OCI-LY7 (cell line): ENCODE measurements around the gene GBE1. TPM values are rescaled to one million over a fixed set of nuclear protein-coding genes. Genes with fewer than 3 reads are reported as not detected.

ENCODE experiments used
- BruUV-seq: library from RNA; stranded (reverse); fragments of 400-500 nt; replicated peaks from 2 replicates; lab custom pipeline; 2021; lab: Mats Ljungman, UMichigan
- CTCF ChIA-PET: fragments of 300-600 bp; sonication (Branson Sonifier 250); formaldehyde crosslinking; loops from one replicate; lab custom pipeline; 2022; ENCODE audit warnings: antibody characterized with exemption; ENCODE audit not compliant: unreplicated experiment; lab: Charles Lee
- POLR2A ChIA-PET: fragments of 300-600 bp; sonication (Branson Sonifier 250); formaldehyde crosslinking; loops from one replicate; lab custom pipeline; 2022; ENCODE audit warnings: antibody characterized with exemption; lab: Charles Lee
- DNase-seq: peaks from one replicate; pipeline ENCODE4 v3.0.0-alpha.2; 2015; ENCODE audit warnings: low spot score
- H2AFZ ChIP-seq: fragments of 200-600 bp; sonication (generic), shearing (Covaris generic); 2 replicates; pipeline ENCODE4 v1.6.1; 2014; ENCODE audit warnings: mild to moderate bottlenecking, antibody characterized with exemption, low read length, moderate library complexity
- H3K27ac ChIP-seq: fragments of 200-600 bp; sonication (generic); 2 replicates; pipeline ENCODE4 v1.5.1; 2014; ENCODE audit warnings: mixed run types, low read depth, mild to moderate bottlenecking, moderate library complexity, low read length, inconsistent platforms; ENCODE audit not compliant: poor library complexity, severe bottlenecking
- H3K36me3 ChIP-seq: fragments of 200-600 bp; sonication (generic); 2 replicates; pipeline ENCODE4 v1.6.1; 2014; ENCODE audit warnings: mild to moderate bottlenecking, antibody characterized with exemption, low read length, moderate library complexity, mixed read lengths; ENCODE audit not compliant: insufficient read depth
- H3K4me1 ChIP-seq: fragments of 200-600 bp; sonication (generic); 2 replicates; pipeline ENCODE4 v1.5.1; 2014; ENCODE audit warnings: mild to moderate bottlenecking, low read length; ENCODE audit not compliant: insufficient read depth, poor library complexity, severe bottlenecking
- H3K4me2 ChIP-seq: fragments of 200-600 bp; sonication (generic); 2 replicates; pipeline ENCODE4 v1.6.1; 2014; ENCODE audit warnings: mild to moderate bottlenecking, low read length
- H3K4me3 ChIP-seq: fragments of 200-600 bp; sonication (generic); 2 replicates; pipeline ENCODE4 v1.5.1; 2014; ENCODE audit warnings: mild to moderate bottlenecking, low read depth, low read length; ENCODE audit not compliant: poor library complexity, severe bottlenecking
- H3K79me2 ChIP-seq: fragments of 200-600 bp; sonication (generic); 2 replicates; pipeline ENCODE4 v1.6.1; 2016; ENCODE audit warnings: low read depth, mild to moderate bottlenecking, low read length, moderate library complexity, mixed read lengths; ENCODE audit not compliant: insufficient read depth
- H3K9me2 ChIP-seq: fragments of 200-600 bp; sonication (generic); 2 replicates; pipeline ENCODE4 v1.6.1; 2016; ENCODE audit warnings: mild to moderate bottlenecking, low read length, mixed read lengths; ENCODE audit not compliant: insufficient read depth
- H3K9me3 ChIP-seq: fragments of 200-600 bp; sonication (generic); 2 replicates; pipeline ENCODE4 v1.6.1; 2014; ENCODE audit warnings: mild to moderate bottlenecking, mixed run types, low read length, mixed read lengths
- H4K20me1 ChIP-seq: fragments of 200-600 bp; sonication (generic); 2 replicates; pipeline ENCODE4 v1.6.1; 2014; ENCODE audit warnings: mild to moderate bottlenecking, antibody characterized with exemption, low read length, moderate library complexity, mixed read lengths; ENCODE audit not compliant: insufficient read depth
- EZH2phosphoT487 ChIP-seq: fragments of 200-600 bp; sonication (generic); IDR thresholded peaks from 2 replicates; pipeline ENCODE4 v1.6.1; 2018; ENCODE audit warnings: low read depth, borderline replicate concordance, mild to moderate bottlenecking, mixed run types, antibody characterized with exemption, low read length, moderate library complexity, mixed read lengths
- intact Hi-C: fragments of 100-400 bp; cut with micrococcal nuclease; formaldehyde crosslinking; loops from one replicate; pipeline ENCODE4 v1.10.0; 2022; ENCODE audit not compliant: unreplicated experiment
- total RNA-seq, 2 experiments: library from RNA; depleted of rRNA in 1 of 2; stranded (reverse); fragments of >200 nt in 1 of 2; shearing (Covaris generic) in 1 of 2; gene quantifications; 2 replicates each; pipeline ENCODE4 v1.2.3, GENCODE V29; 2014 to 2022
- TF ChIP-seq, protein P1 (sequence below): fragments of 200-600 bp; sonication (generic); conservative IDR thresholded peaks from 2 replicates; pipeline ENCODE4 v1.5.1; 2014; ENCODE audit warnings: mild to moderate bottlenecking, antibody characterized with exemption, low read length, moderate library complexity, mixed read lengths

The GBE1 gene
- total RNA-seq, 2 experiments from 2014 or later: 10.7 to 24.4 TPM

DNA sequence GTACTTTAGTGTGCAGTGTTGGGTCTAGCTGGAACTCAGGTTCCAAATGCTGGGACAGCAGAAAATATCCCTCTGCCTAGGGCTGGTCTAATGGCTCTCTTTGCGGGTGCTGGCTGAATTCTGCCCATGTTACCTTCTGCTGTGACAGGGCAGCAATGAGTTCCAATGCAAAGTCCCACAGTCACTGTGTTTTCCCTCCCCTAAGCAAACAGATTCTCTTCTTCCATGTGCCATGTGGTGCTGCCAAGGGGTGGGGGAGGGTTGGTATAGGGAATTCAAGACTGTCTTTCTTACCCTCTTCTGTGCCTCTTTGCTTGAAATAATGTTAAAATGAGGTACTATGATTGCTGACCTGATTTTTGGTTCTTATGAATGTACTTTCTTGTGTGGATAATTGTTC is 229.6 kb downstream of the GBE1 start:
- TF ChIP-seq EZH2phosphoT487: no peak
- TF ChIP-seq, protein P1, sequence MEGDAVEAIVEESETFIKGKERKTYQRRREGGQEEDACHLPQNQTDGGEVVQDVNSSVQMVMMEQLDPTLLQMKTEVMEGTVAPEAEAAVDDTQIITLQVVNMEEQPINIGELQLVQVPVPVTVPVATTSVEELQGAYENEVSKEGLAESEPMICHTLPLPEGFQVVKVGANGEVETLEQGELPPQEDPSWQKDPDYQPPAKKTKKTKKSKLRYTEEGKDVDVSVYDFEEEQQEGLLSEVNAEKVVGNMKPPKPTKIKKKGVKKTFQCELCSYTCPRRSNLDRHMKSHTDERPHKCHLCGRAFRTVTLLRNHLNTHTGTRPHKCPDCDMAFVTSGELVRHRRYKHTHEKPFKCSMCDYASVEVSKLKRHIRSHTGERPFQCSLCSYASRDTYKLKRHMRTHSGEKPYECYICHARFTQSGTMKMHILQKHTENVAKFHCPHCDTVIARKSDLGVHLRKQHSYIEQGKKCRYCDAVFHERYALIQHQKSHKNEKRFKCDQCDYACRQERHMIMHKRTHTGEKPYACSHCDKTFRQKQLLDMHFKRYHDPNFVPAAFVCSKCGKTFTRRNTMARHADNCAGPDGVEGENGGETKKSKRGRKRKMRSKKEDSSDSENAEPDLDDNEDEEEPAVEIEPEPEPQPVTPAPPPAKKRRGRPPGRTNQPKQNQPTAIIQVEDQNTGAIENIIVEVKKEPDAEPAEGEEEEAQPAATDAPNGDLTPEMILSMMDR: no peak
- no peaks in the 10 kb centered on the region for H3K36me3 ChIP-seq
- H2AFZ ChIP-seq: no peak overlapping the region
- no peak for DNase-seq
- H3K4me3 ChIP-seq: no peak overlapping the region
- H3K4me1 ChIP-seq: no peaks in the 10 kb centered on the region
- H4K20me1 ChIP-seq: no peaks in the 10 kb centered on the region
- ChIA-PET CTCF (no interaction called here), POLR2A (no interaction called here)
- H3K9me2 ChIP-seq: no peaks in the 10 kb centered on the region
- H3K9me3 ChIP-seq: no peaks in the 10 kb centered on the region
- H3K79me2 ChIP-seq: no peaks in the 10 kb centered on the region
- no peak overlapping the region for H3K4me2 ChIP-seq
- intact Hi-C loops: no loop called here
- no TSS peak for BruUV-seq
- H3K27ac ChIP-seq: no peak overlapping the region

DNA sequence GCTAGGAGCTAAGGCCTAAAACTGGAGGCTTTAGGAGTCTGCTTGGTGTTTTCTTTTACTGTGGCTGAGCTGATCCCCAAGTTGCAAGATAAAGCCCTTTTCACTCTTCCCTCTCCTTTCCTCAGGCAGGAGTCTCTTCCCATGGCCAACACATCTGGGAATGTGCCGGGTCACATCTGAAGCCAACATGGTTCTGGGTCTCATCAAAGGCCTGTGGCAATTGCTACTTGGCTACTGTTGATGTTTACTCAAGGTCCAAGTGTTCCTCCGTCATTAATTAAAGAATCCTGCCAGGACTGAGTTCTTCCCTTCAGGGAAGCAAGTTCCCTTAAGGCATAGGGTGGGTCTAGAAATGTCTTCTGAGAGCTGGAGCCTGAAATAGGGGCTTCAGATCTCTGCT is 230.2 kb downstream of the GBE1 start:
- TF ChIP-seq, protein P1: no peak
- TF ChIP-seq EZH2phosphoT487: no peak
- Histone ChIP-seq H3K4me2 (no peak overlapping the region), H3K9me3 (no peaks in the 10 kb centered on the region), H3K4me3 (no peak overlapping the region), H3K9me2 (no peaks in the 10 kb centered on the region), H3K79me2 (no peaks in the 10 kb centered on the region), H3K27ac (no peak overlapping the region), H3K4me1 (no peaks in the 10 kb centered on the region), H2AFZ (no peak overlapping the region), H4K20me1 (no peaks in the 10 kb centered on the region), H3K36me3 (no peaks in the 10 kb centered on the region)
- ChIA-PET CTCF (no interaction called here), POLR2A (no interaction called here)
- intact Hi-C loops: no loop called here
- DNase-seq: no peak
- BruUV-seq: no TSS peak

DNA sequence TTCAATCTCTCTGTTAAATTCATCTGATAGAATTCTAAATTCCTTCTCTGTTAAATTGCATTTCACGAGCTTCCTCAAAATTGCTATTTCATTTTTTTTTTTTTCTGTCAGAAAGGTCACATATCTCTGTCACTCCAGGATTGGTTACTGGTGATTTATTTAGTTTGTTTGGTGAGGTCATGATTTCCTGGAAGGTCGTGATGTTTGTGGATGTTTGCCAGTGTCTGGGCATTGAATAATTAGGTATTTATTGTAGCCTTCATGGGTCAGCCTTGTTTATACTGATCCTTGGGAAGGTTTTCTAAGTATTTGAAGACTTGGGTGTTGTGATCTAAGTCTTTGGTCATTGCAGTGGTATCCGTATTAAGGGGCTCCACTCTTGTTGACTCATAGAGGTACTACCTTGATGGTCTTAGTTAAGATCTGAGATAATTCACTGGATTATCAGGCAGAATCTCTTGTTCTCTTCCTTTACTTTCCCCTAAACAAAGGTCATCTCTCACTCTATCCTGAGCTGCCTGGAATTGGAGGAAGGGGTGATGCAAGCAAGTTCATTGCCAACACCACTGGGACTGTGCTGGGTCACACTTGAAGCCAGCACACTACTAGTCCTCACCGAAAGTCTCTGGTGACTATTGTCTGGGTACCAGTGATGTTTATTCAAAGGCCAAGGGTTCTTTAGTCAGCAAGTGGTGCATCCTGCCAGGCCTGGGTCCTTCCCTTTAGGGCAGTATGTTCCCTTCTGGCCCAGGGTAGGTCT is 231.1 kb downstream of the GBE1 start:
- POLR2A ChIA-PET: interaction anchor here (0.9 kb wide), 1 partner anchor 41 kb away, joined by 4 read pairs; no protein-coding TSS in a partner anchor
- no peak overlapping the region for H2AFZ ChIP-seq
- H3K27ac ChIP-seq: no peak overlapping the region
- H4K20me1 ChIP-seq: no peaks in the 10 kb centered on the region
- CTCF ChIA-PET: no interaction called here
- DNase-seq: no peak
- no peaks in the 10 kb centered on the region for H3K79me2 ChIP-seq
- no peaks in the 10 kb centered on the region for H3K4me1 ChIP-seq
- TF ChIP-seq, protein P1: no peak
- TF ChIP-seq EZH2phosphoT487: no peak
- H3K9me2 ChIP-seq: no peaks in the 10 kb centered on the region
- H3K9me3 ChIP-seq: no peaks in the 10 kb centered on the region
- no peaks in the 10 kb centered on the region for H3K36me3 ChIP-seq
- no peak overlapping the region for H3K4me2 ChIP-seq
- no peak overlapping the region for H3K4me3 ChIP-seq
- intact Hi-C loops: no loop called here
- no TSS peak for BruUV-seq
